ENCODE data around the gene AEN. TPM values are rescaled to one million over a fixed set of nuclear protein-coding genes. Genes with fewer than 3 reads are reported as not detected.
A peak's percentile ranks its signal among the peaks of the same experiment; 100 is the strongest.

Gene AEN, protein sequence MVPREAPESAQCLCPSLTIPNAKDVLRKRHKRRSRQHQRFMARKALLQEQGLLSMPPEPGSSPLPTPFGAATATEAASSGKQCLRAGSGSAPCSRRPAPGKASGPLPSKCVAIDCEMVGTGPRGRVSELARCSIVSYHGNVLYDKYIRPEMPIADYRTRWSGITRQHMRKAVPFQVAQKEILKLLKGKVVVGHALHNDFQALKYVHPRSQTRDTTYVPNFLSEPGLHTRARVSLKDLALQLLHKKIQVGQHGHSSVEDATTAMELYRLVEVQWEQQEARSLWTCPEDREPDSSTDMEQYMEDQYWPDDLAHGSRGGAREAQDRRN
- total RNA-seq (10 to 100 TPM in 2 of 9 donors, 1 to 10 TPM in 7; 4.5 to 11.9 (median 6.6) TPM), polyA plus RNA-seq (10 to 100 TPM in 1 of 2 donors, 1 to 10 TPM in 1; 3.8 to 21.8 TPM)
- long read RNA-seq, donor 1, full-length matches to known transcripts = 12 of 19 reads
- long read RNA-seq, donor 1, partial matches to known transcripts = 5 of 19 reads
- long read RNA-seq, donor 1, other reads (novel, unspliced or antisense) = 2 of 19 reads
- long read RNA-seq, donor 2, full-length matches to known transcripts = 38 of 51 reads
- long read RNA-seq, donor 2, partial matches to known transcripts = 8 of 51 reads
- long read RNA-seq, donor 2, other reads (novel, unspliced or antisense) = 5 of 51 reads
- long read RNA-seq, donor 3, full-length matches to known transcripts = 31 of 47 reads
- long read RNA-seq, donor 3, partial matches to known transcripts = 9 of 47 reads
- long read RNA-seq, donor 3, other reads (novel, unspliced or antisense) = 7 of 47 reads

DNA sequence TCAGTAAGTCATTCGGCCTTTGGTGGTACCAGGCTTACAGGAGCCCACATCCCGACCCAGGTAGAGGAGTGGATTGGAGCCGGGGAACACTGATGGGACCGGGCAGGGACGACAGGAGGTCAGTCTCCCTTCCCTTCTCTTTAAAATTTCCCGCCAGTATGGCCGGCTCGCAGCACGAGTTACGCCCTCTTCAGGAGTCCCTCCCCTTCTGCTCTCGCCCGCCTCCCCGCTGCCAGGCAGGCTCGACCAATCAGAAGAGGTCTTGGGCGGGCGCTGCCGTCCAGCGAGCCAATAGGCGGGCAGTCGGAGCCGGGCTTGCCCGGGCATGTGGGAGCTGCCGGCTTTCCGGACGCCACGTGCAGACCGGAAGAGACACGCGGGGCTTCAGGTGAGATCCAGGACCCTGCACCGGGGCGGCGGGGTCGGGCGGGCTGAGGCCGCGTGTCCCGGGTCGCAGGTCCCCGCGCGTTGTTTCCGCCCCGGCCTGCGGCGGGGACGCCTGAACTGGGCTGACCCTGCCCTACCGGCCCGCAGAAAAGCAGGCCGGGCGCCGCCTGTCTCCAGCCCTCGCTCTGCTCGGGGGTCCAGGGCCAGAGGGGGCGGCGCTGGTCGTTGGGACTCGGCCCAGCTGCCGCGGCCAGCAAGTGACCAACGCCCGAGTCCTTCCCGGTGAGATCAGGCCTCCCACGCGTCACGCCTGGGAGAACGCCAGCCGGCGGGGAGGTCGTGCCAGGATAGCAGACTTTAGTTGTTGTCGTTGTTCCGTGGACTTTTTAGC lies at the start of gene AEN:
AEN (plus strand) TSS at position 346 of the 778 bp plus-strand sequence. CDS start 4,870 bp downstream, outside the sequence.
- peak; percentile 98 to 99 (median 99) for ATAC-seq
- Histone ChIP-seq H3K4me1 (peaks cover 3 to 48% (median 27%) of the 10 kb centered on the region in 12 donors), H3K4me3 (peak within 1 kb of the TSS; percentile 58 to 98 (median 82)), H3K36me3 (peaks cover 0 to 14% (median 1%) of the 10 kb centered on the region in 9 donors), H3K27ac (peak within 1 kb of the TSS; percentile 68 to 96 (median 90)), H3K27me3 (no peaks in the 10 kb centered on the region), H3K9me3 (no peaks in the 10 kb centered on the region)
- TF ChIP-seq, protein P1, sequence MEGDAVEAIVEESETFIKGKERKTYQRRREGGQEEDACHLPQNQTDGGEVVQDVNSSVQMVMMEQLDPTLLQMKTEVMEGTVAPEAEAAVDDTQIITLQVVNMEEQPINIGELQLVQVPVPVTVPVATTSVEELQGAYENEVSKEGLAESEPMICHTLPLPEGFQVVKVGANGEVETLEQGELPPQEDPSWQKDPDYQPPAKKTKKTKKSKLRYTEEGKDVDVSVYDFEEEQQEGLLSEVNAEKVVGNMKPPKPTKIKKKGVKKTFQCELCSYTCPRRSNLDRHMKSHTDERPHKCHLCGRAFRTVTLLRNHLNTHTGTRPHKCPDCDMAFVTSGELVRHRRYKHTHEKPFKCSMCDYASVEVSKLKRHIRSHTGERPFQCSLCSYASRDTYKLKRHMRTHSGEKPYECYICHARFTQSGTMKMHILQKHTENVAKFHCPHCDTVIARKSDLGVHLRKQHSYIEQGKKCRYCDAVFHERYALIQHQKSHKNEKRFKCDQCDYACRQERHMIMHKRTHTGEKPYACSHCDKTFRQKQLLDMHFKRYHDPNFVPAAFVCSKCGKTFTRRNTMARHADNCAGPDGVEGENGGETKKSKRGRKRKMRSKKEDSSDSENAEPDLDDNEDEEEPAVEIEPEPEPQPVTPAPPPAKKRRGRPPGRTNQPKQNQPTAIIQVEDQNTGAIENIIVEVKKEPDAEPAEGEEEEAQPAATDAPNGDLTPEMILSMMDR (IDR thresholded peaks at IDR 0.05) = peak in 5 of 12 donors; percentile 19 to 64 (median 26)
- TF ChIP-seq POLR2A (IDR thresholded peaks at IDR 0.05) = peak in 1 of 2 donors; percentile 49
- intact Hi-C loops (cut with DNase I) = loop anchor here in 6 of 10 donors (2.0 to 10.0 kb wide), 8 partner anchors 74 to 394 kb away; partner anchors contain the start of genes HAPLN3 (in 4 of the 6), DET1 (in 1 of the 6), MRPL46 (in 1 of the 6) and MRPS11 (in 1 of the 6)
- WGBS, 4 donors = 0 to 1% (median 0%) methylated on average over 38 to 71 of the region's 71 CpGs
- DNase-seq = peak; percentile 95 to 98 (median 97)

DNA sequence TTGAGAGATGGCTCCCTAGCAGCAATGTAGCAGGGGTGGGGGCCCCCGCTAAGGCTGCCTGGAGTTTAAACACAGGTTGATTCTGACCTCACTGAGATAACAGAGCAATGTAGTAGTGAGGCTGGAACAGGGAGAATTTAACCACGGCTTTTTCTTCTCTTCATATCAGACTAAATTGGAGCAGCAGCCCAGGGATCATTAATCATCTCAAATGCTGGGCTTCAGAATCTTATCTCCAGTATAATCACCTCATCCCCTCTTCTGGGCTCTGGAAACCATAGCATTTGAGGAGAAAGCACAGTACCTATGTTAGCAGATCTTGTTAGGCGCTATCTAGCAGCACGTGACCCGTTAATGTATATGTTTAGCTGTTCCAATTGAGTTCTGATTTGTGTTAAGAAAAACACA lies 49.3 kb upstream of the AEN start:
- intact Hi-C loops (cut with DNase I) = loop anchor here in 3 of 10 donors (1.0 to 5.0 kb wide), 3 partner anchors 75 to 95 kb away; no protein-coding TSS in a partner anchor
- 37 to 52% (median 49%) methylated on average over 5 of the region's 5 CpGs for WGBS, 4 donors
- no peak for DNase-seq
- TF ChIP-seq, protein P1 (IDR thresholded peaks at IDR 0.05) = no peak
- no peak for TF ChIP-seq POLR2A (IDR thresholded peaks at IDR 0.05)
- Histone ChIP-seq H3K27me3 (no peaks in the 10 kb centered on the region), H3K4me3 (no peak overlapping the region), H3K36me3 (no peaks in the 10 kb centered on the region), H3K27ac (peak overlapping the region in 10 of 12 donors; percentile 47 to 90 (median 82)), H3K9me3 (no peaks in the 10 kb centered on the region), H3K4me1 (peaks cover 0 to 24% (median 7%) of the 10 kb centered on the region in 12 donors)
- ATAC-seq = peak in 2 of 4 donors; percentile 17 to 37

DNA sequence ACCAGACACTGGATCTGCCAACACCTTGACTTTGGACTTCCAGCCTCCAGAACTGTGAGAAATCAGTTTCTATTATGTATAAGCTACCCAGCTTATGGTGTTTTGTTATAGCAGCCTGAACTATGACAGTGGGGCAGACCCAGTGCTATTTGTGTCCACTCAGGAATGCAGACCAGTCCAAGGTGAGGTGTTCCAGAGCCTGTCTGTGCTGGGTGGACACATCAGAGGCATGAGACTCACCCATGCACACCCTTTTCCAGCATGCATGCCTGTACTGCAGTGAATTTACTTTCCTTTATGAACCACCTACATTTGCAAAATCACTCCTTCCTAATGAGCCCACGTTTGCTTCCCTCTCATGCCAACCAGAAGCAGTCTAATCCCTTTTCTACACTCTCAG lies 47.1 kb upstream of the AEN start:
- TF ChIP-seq POLR2A (IDR thresholded peaks at IDR 0.05) = no peak
- TF ChIP-seq, protein P1 (IDR thresholded peaks at IDR 0.05) = no peak
- peak in 1 of 5 donors; percentile 38 for DNase-seq

More for the DNA sequence above, 47.1 kb upstream of the AEN start:
- Histone ChIP-seq H3K36me3 (no peaks in the 10 kb centered on the region), H3K4me3 (no peak overlapping the region), H3K27me3 (no peaks in the 10 kb centered on the region), H3K27ac (peak overlapping the region in 6 of 12 donors; percentile 5 to 64 (median 22)), H3K4me1 (peaks cover 0 to 24% (median 7%) of the 10 kb centered on the region in 12 donors), H3K9me3 (no peaks in the 10 kb centered on the region)
- intact Hi-C loops (cut with DNase I) = loop anchor here in 2 of 10 donors (5.0 kb wide), 2 partner anchors 77 to 97 kb away; no protein-coding TSS in a partner anchor
- 31 to 45% (median 40%) methylated on average over 1 of the region's 1 CpG for WGBS, 4 donors
- ATAC-seq = peak in 3 of 4 donors; percentile 44 to 70 (median 52)

Measured in heart left ventricle (tissue), 16 donors.